Measurements from ENCODE around the gene CFAP90. TPM values are rescaled to one million over a fixed set of nuclear protein-coding genes. Genes with fewer than 3 reads are reported as not detected.

CFAP90 gene
- total and polyA plus RNA-seq, 2 of the 8 experiments (the other 6 are each of a cell fraction or from before 2014, with no cell fraction given): 0.39 to 0.92 TPM

GRCh38 chr5:7834982-7835381 is 16.0 kb downstream of the CFAP90 start:
- no peak overlapping the region for H3K4me2 ChIP-seq (ENCODE audit: insufficient read depth in 1 of 2, low read depth in 2 of 2, low read length in 2 of 2)
- no peak overlapping the region for H3K4ac ChIP-seq (replicated peaks; ENCODE audit: insufficient read length, low read depth, low read length)
- no peak overlapping the region for H3K18ac ChIP-seq (ENCODE audit: extremely low read depth, low read length)
- no peak overlapping the region for H4K8ac ChIP-seq (ENCODE audit: extremely low read depth, insufficient read depth, low read length)
- no peaks in the 10 kb centered on the region for H3K27me3 ChIP-seq (replicated peaks in 1 of 4; ENCODE audit: control insufficient read depth in 3 of 4, extremely low read depth in 1 of 4, insufficient read depth in 3 of 4, low read length in 3 of 4)
- no peaks in the 10 kb centered on the region for H3K23me2 ChIP-seq (ENCODE audit: low read depth, low read length)
- no peaks in the 10 kb centered on the region for H3K9me3 ChIP-seq (ENCODE audit: insufficient read depth in 2 of 2, low read depth in 1 of 2, low read length in 1 of 2)
- no peaks in the 10 kb centered on the region for H3K4me1 ChIP-seq (replicated peaks in 1 of 4; ENCODE audit: control insufficient read depth in 3 of 4, insufficient read depth in 4 of 4, low read length in 3 of 4)
- no peak overlapping the region for H4K5ac ChIP-seq (ENCODE audit: insufficient read length, low read depth, low read length)
- H3K36me3 ChIP-seq (ENCODE audit: control insufficient read depth in 2 of 4, insufficient read depth in 4 of 4, low read length in 3 of 4): no peaks in the 10 kb centered on the region
- no peak overlapping the region for H3K56ac ChIP-seq (replicated peaks; ENCODE audit: insufficient read length, low read depth, low read length)
- H3K14ac ChIP-seq (ENCODE audit: insufficient read length): no peak overlapping the region
- no peak overlapping the region for H2BK20ac ChIP-seq (ENCODE audit: low read length)
- no peak overlapping the region for H4K91ac ChIP-seq (replicated peaks; ENCODE audit: insufficient read length, low read length)
- no peak overlapping the region for H3K9ac ChIP-seq (replicated peaks in 1 of 4; ENCODE audit: extremely low read depth in 1 of 4, low read depth in 3 of 4, low read length in 3 of 4)
- H3K23ac ChIP-seq (ENCODE audit: insufficient read length): no peak overlapping the region
- H2BK15ac ChIP-seq (ENCODE audit: low read length): no peak overlapping the region
- no peak for DNase-seq (ENCODE audit: low read depth in 1 of 2, low spot score in 2 of 2)
- no peak overlapping the region for H2BK12ac ChIP-seq (ENCODE audit: low read depth, low read length)
- H2BK120ac ChIP-seq (replicated peaks; ENCODE audit: low read depth, low read length): no peak overlapping the region
- no peaks in the 10 kb centered on the region for H3K79me2 ChIP-seq (ENCODE audit: control insufficient read depth in 1 of 2, insufficient read depth in 2 of 2, low read length in 2 of 2)
- no peak overlapping the region for H2AFZ ChIP-seq (ENCODE audit: low read length)
- ChIA-PET POLR2A (ENCODE audit: partially characterized antibody) (no interaction called here), CTCF (ENCODE audit: partially characterized antibody) (interaction anchor here (1.0 to 1.1 kb wide), 2 partner anchors 22 to 185 kb away, joined by 3 to 4 read pairs; no protein-coding TSS in a partner anchor)
- H4K20me1 ChIP-seq (replicated peaks in 1 of 2; ENCODE audit: control insufficient read depth in 1 of 2, insufficient read depth in 2 of 2, low read length in 2 of 2): no peaks in the 10 kb centered on the region
- no peak for FAIRE-seq
- no peak overlapping the region for H2BK5ac ChIP-seq (ENCODE audit: low read depth, low read length)
- H3K4me3 ChIP-seq (ENCODE audit: extremely low read depth in 1 of 4, insufficient read depth in 2 of 4, low read depth in 3 of 4, low read length in 4 of 4): no peak overlapping the region
- H3K79me1 ChIP-seq (ENCODE audit: low read depth, low read length): no peaks in the 10 kb centered on the region
- H2AK5ac ChIP-seq (ENCODE audit: low read depth, low read length): no peak overlapping the region
- no peak overlapping the region for H3K27ac ChIP-seq (ENCODE audit: low read depth, low read length)
- 74% methylated on average over 4 of the region's 4 CpGs; no CpG with 5 or more reads in 1 of the 2 experiments for WGBS, 2 experiments (ENCODE audit: extremely low coverage in 1 of 2, insufficient coverage in 1 of 2, insufficient read length in 1 of 2, insufficient replicate concordance in 2 of 2, low coverage in 1 of 2, low lambda C conversion rate in 2 of 2, missing lambda C conversion rate in 1 of 2)
- TF ChIP-seq RAD21 (IDR thresholded peaks at IDR 0.05 in 1 of 2, conservative IDR thresholded peaks at IDR 0.05 in 1 of 2; ENCODE audit: low read depth in 2 of 2, low read length in 2 of 2) (no peak), JUN (IDR thresholded peaks at IDR 0.05; ENCODE audit: low read depth, low read length) (no peak), SIX5 (IDR thresholded peaks at IDR 0.05; ENCODE audit: low read depth, low read length) (no peak), YY1 (IDR thresholded peaks at IDR 0.05; ENCODE audit: low read depth, low read length) (no peak), SIN3A (conservative IDR thresholded peaks at IDR 0.05 in 1 of 2, IDR thresholded peaks at IDR 0.05 in 1 of 2; ENCODE audit: low read depth in 1 of 2, low read length in 2 of 2) (no peak), CEBPB (IDR thresholded peaks at IDR 0.05; ENCODE audit: low read depth, low read length) (no peak), RXRA (IDR thresholded peaks at IDR 0.05; ENCODE audit: insufficient read depth, low read depth, low read length) (no peak), POU5F1 (IDR thresholded peaks at IDR 0.05; ENCODE audit: low read depth, low read length) (no peak), SUZ12 (IDR thresholded peaks at IDR 0.05; ENCODE audit: low read length) (no peak), FOSL1 (IDR thresholded peaks at IDR 0.05; ENCODE audit: insufficient read depth, low read depth, low read length) (no peak), CTBP2 (IDR thresholded peaks at IDR 0.05; ENCODE audit: borderline replicate concordance, insufficient read depth, insufficient read length, low read length) (no peak), TAF7 (optimal IDR thresholded peaks at IDR 0.05; ENCODE audit: borderline replicate concordance, low read depth, low read length) (no peak), TCF12 (IDR thresholded peaks at IDR 0.05; ENCODE audit: low read depth, low read length) (no peak)
